ENCODE measurements around the gene PLEKHJ1. TPM values are rescaled to one million over a fixed set of nuclear protein-coding genes. Genes with fewer than 3 reads are reported as not detected.

PLEKHJ1 gene
- total and polyA plus RNA-seq, 9 of the 15 experiments (the other 6 are each of a cell fraction or from before 2014, with no cell fraction given): 1.5 to 188 (median 63.9) TPM

- peak; percentile 47; the same call in 1 of the 2 replicates for TF ChIP-seq THAP12 (CRISPR knock-in tag; IDR thresholded peaks at IDR 0.05)
- peak; percentile 89 for TF ChIP-seq U2AF1 (optimal IDR thresholded peaks at IDR 0.05; ENCODE audit: low read depth, low read length)
- TF ChIP-seq MBD2 (IDR thresholded peaks at IDR 0.05; ENCODE audit: borderline replicate concordance, low read depth): peak; percentile 79
- TF ChIP-seq WHSC1 (IDR thresholded peaks at IDR 0.05; ENCODE audit: low read length): no peak
- 0 out of 4 replicates have a peak, but pooled peaks of 1 of the 2 experiments have one; percentile 58 for TF ChIP-seq TBL1XR1 (IDR thresholded peaks at IDR 0.05; ENCODE audit: low read length in 2 of 2)
- peak; percentile 70 for TF ChIP-seq L3MBTL2 (IDR thresholded peaks at IDR 0.05)
- peak; percentile 72; the same call in 1 of the 2 replicates for TF ChIP-seq CREM (IDR thresholded peaks at IDR 0.05; ENCODE audit: low read depth)
- no peak for TF ChIP-seq ZNF239 (CRISPR knock-in tag; IDR thresholded peaks at IDR 0.05)
- peak; percentile 52; the same call in 1 of the 2 replicates for TF ChIP-seq GATAD2B (IDR thresholded peaks at IDR 0.05; ENCODE audit: borderline replicate concordance)
- no peak for TF ChIP-seq ZNF57 (CRISPR knock-in tag; IDR thresholded peaks at IDR 0.05)
- TF ChIP-seq ZNF830 (CRISPR knock-in tag; IDR thresholded peaks at IDR 0.05): 0 out of 2 replicates have a peak, but pooled peaks have one; percentile 36
- TF ChIP-seq SIN3A (IDR thresholded peaks at IDR 0.05; ENCODE audit: borderline replicate concordance in 2 of 2, control insufficient read depth in 1 of 2, low read depth in 2 of 2, low read length in 2 of 2): 0 out of 4 replicates have a peak, but pooled peaks of 1 of the 2 experiments have one; percentile 22
- TF ChIP-seq NCOR1 (IDR thresholded peaks at IDR 0.05): peak; percentile 62
- TF ChIP-seq RHOXF2B (CRISPR knock-in tag; conservative IDR thresholded peaks at IDR 0.05): 0 out of 2 replicates have a peak, but pooled peaks have one; percentile 79
- TF ChIP-seq RBFOX2 (IDR thresholded peaks at IDR 0.05; ENCODE audit: low read depth, low read length): peak; percentile 84
- TF ChIP-seq, protein P1, sequence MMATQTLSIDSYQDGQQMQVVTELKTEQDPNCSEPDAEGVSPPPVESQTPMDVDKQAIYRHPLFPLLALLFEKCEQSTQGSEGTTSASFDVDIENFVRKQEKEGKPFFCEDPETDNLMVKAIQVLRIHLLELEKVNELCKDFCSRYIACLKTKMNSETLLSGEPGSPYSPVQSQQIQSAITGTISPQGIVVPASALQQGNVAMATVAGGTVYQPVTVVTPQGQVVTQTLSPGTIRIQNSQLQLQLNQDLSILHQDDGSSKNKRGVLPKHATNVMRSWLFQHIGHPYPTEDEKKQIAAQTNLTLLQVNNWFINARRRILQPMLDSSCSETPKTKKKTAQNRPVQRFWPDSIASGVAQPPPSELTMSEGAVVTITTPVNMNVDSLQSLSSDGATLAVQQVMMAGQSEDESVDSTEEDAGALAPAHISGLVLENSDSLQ (IDR thresholded peaks at IDR 0.05): peak; percentile 59
- TF ChIP-seq, protein P2, sequence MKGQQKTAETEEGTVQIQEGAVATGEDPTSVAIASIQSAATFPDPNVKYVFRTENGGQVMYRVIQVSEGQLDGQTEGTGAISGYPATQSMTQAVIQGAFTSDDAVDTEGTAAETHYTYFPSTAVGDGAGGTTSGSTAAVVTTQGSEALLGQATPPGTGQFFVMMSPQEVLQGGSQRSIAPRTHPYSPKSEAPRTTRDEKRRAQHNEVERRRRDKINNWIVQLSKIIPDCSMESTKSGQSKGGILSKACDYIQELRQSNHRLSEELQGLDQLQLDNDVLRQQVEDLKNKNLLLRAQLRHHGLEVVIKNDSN (CRISPR knock-in tag; IDR thresholded peaks at IDR 0.05): 0 out of 2 replicates have a peak, but pooled peaks have one; percentile 34
- TF ChIP-seq TEAD1 (CRISPR knock-in tag; IDR thresholded peaks at IDR 0.05): peak; percentile 57 to 67; a peak in 3 of 4 replicates
- no peak for TF ChIP-seq PRDM10 (IDR thresholded peaks at IDR 0.05; ENCODE audit: partially characterized antibody)
- TF ChIP-seq DNMT1 (IDR thresholded peaks at IDR 0.05): peak; percentile 62; the same call in 1 of the 2 replicates
Measured at GRCh38 chr19:2273356-2274184, 37.4 kb upstream of the PLEKHJ1 start (continued).

All from K562 (cell line).